K562 treated with DMSO at 1 percent for 12 hours (cell line): ENCODE measurements around the gene HOTAIR. TPM values are rescaled to one million over a fixed set of nuclear protein-coding genes. Genes with fewer than 3 reads are reported as not detected.

Experiments used
- total RNA-seq: library from RNA; unstranded; fragments of 300-600 nt; gene quantifications from 2 replicates; pipeline ENCODE4 v1.2.3, GENCODE V29; 2022; ENCODE audit not compliant: insufficient read depth

The HOTAIR gene
- not detected in 2 replicates for total RNA-seq

DNA sequence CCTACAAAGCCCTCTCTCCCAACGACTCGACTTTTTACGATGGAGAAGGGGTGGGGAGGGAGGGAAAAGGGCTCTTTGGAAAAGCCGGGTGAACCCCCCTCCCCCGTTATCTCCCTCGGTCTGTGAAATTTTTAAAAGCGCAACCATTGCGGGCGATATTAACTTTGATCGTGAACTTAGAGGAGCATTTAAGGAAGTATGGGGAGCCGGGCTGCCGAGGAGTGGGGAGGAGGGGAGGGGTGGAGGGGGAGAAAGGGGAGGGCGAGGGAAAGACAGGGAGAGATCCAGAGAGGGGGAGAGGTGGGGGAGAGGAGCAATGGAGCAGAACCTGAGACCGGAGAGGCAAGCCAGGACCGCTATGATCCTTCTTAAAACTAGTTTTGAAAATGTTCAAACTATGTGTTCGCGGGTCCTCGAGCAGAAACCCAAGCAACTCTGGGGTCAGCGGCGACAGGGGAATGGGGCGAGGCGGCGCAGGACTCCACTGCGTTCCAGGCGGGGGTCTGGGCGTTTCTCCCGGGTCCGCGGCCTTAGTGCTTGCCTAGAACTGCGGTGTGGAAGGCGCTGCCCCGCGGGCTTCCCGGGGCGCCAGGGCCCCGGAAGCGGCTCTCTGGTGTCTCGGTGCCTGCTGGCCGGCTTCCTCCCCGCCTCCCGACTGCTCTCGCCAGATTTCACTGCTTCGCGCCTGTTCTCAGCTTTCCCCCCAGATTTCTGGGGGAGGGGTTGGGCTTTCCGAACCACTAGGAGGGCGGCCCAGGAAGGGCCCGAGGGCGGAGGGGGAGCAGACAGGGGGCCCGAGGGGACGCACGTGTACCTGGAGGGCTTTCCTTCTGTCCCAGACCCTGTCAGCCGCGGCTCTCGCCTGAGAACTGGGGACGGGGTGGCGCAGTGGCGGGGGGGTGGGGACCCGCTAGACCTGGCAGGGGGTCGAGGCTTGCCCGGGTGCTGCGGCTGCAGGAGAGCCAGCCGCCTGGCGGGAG, at the start of gene HOTAIR:
Gene HOTAIR, minus strand, starts transcription at position 871 of the 980 bp plus-strand sequence.

DNA sequence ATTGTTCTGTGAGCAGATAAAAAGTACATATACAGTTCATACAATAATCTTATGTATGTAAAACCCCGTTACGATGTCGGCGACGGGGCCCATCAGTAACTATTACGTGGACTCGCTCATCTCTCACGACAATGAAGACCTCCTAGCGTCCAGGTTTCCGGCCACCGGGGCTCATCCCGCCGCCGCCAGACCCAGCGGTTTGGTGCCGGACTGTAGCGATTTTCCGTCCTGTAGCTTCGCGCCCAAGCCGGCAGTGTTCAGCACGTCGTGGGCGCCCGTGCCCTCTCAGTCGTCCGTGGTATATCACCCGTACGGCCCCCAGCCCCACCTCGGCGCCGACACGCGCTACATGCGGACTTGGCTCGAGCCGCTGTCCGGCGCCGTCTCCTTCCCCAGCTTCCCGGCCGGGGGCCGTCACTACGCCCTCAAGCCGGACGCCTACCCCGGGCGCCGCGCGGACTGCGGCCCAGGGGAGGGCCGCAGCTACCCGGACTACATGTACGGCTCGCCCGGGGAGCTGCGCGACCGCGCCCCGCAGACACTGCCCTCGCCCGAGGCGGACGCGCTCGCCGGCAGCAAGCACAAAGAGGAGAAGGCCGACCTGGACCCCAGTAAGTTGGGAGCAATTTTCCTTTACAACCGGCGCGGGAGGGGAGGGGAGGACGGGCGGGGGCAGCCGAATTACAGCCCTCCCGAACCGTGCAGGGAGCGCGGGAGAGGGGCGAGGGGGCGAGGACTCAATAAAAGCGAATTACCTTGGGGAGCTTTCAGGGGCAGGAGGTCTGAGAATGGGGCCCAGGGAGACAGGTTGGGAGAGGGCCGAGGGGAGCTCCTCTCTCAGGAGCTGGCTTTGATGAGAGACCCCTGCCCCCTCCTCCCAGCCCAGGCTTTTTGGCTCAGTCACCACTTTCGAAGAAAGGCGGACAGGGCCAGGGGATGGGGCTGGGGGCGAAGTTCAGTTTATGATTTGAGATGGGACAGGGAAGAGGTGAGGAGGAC, 25.7 kb upstream of the HOTAIR start, which contains the start of gene HOXC9:
Gene HOXC9, plus strand, starts transcription at position 46 of the 999 bp plus-strand sequence. Its CDS starts 28 bp downstream, at position 74.

DNA sequence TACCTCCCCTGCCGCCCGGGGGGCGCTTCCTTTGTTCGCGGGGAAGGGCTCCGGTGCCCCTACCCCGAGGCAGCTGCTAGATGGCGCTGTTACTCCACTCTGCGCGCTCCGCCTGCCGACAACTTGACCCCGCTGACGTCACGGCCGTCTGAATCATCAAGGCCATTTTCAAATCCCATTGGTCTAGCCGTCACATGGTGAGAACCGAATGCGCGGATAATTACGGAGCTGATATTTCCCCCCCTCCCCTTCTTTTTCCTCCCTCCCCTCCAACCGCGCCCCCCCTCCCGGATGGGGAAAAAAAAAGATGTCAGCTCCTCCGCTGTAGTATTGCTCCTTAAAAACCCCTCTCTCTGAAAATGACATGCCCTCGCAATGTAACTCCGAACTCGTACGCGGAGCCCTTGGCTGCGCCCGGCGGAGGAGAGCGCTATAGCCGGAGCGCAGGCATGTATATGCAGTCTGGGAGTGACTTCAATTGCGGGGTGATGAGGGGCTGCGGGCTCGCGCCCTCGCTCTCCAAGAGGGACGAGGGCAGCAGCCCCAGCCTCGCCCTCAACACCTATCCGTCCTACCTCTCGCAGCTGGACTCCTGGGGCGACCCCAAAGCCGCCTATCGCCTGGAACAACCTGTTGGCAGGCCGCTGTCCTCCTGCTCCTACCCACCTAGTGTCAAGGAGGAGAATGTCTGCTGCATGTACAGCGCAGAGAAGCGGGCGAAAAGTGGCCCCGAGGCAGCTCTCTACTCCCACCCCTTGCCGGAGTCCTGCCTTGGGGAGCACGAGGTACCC, 10.3 kb upstream of the HOTAIR start, which contains the start of gene HOXC10:
Gene HOXC10, plus strand, starts transcription at position 246 of the 791 bp plus-strand sequence. Its CDS starts 114 bp downstream, at position 360.

GRCh38 chr12:53972722-53973235, 2.0 kb downstream of the HOTAIR start, which contains the start of gene HOXC11:
TSS of gene HOXC11 (plus strand) at chr12:53973126. CDS start at chr12:53973242, 116 bp downstream.

DNA sequence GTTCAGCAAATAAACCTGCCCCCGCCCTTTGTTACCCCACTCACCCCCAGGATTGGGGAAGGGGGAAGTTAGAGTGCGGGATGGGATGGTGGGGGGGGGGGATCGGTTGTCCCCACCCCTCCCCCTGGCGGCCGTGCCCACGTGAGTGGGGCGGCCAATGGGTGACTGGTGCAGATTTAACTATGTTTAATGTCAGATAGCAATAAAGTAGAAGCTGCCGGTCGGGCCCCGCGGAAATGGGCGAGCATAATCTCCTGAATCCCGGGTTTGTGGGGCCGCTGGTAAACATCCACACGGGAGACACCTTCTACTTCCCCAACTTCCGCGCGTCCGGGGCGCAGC, 20.1 kb downstream of the HOTAIR start, which contains the start of gene HOXC12:
Gene HOXC12, plus strand, starts transcription at position 210 of the 342 bp plus-strand sequence. Its CDS starts 27 bp downstream, at position 237.

DNA sequence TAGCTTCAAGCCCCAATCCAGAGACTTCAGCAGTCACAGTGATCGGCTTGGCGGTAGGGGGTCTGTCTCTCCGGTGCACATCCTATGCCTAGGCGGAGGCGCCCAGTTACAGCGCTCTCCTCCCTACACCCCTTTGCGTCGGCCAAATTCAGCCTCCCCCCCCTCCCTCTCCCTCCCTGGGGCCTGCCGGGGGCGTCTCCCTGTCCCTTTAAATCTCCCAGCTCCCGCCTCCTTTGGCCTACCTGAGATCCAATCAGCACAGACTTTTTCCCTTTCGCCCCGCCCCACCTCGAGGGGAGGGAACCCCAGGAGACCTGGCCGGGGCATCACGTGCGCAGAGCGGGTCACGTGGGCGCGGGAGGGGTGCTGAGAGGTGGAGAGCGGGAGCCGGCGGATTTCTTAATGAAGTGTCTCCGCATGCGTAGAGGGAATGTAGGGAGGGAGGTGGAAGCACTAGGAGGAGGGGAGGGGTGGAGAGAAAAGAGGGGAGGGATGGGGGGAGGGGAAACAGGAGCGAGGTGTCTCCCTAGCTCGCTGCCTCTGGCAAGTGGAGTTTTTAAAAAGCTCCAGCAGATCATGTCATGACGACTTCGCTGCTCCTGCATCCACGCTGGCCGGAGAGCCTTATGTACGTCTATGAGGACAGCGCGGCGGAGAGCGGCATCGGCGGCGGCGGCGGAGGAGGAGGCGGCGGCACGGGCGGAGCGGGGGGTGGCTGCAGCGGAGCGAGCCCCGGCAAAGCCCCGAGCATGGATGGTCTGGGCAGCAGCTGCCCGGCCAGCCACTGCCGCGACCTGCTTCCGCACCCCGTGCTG, 36.2 kb downstream of the HOTAIR start, which contains the start of gene HOXC13:
Gene HOXC13, plus strand, starts transcription at position 506 of the 815 bp plus-strand sequence. Its CDS starts 76 bp downstream, at position 582.

Other genes with a start within 250 kb of the HOTAIR start
- 11.7 and 34.7 TPM in 2 replicates for gene CALCOCO1, start 247.5 kb downstream of the HOTAIR start, total RNA-seq
- not detected in 2 replicates for gene CISTR, start 223.0 kb downstream of the HOTAIR start, total RNA-seq
- gene HOXC13, start 36.1 kb downstream of the HOTAIR start, total RNA-seq = 0.78 and 2.1 TPM in 2 replicates
- 0.64 and 0.77 TPM in 2 replicates for gene HOXC12, start 20.1 kb downstream of the HOTAIR start, total RNA-seq
- gene HOXC11, start 1.8 kb downstream of the HOTAIR start, total RNA-seq = not detected in 2 replicates
- not detected in 2 replicates for gene HOXC10, start 10.2 kb upstream of the HOTAIR start, total RNA-seq
- 16.3 and 22.1 TPM in 2 replicates for gene HOXC9, start 25.2 kb upstream of the HOTAIR start, total RNA-seq
- 0.35 and 0.45 TPM in 2 replicates for gene HOXC8, start 34.0 kb upstream of the HOTAIR start, total RNA-seq
- 5.0 and 5.1 TPM in 2 replicates for gene HOXC6, start 53.5 kb upstream of the HOTAIR start, total RNA-seq
- gene HOXC5, start 58.1 kb upstream of the HOTAIR start, total RNA-seq = not detected in 2 replicates
- gene HOXC4, start 78.9 kb upstream of the HOTAIR start, total RNA-seq = 1.1 TPM in 1 of 2 replicates, not detected in the other
- 33.0 and 42.8 TPM in 2 replicates for gene SMUG1, start 214.0 kb upstream of the HOTAIR start, total RNA-seq